C4-2B (cell line): ENCODE results near the gene IL23A.

Source experiments
- ZFX ChIP-seq: fragments of 450-650 bp; IDR thresholded peaks from 2 replicates; pipeline ENCODE4 v1.6.1; 2017
- TF ChIP-seq, protein P1 (sequence below): fragments of 450-650 bp; conservative IDR thresholded peaks from 2 replicates; pipeline ENCODE4 v1.5.1; 2017; ENCODE audit warnings: mild to moderate bottlenecking

DNA sequence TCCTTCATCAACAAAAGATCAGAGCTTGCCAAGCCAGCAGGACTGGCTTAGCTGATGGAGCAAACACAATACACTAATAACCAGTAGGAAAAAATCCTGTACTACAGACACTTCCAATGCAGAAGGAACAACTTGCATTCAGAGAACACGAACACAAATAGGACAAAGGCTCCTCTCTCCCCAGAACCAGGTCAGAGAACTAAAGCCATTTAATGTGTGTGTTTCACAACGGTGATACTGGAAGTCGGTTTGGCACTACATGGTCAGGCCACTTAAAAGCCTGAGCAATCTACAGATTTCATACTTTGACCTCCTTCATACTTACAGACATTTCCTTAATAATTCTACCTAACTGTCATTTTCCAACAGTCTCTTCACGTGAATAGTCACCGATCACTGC lies 44.9 kb upstream of the IL23A start:
- TF ChIP-seq, protein P1, sequence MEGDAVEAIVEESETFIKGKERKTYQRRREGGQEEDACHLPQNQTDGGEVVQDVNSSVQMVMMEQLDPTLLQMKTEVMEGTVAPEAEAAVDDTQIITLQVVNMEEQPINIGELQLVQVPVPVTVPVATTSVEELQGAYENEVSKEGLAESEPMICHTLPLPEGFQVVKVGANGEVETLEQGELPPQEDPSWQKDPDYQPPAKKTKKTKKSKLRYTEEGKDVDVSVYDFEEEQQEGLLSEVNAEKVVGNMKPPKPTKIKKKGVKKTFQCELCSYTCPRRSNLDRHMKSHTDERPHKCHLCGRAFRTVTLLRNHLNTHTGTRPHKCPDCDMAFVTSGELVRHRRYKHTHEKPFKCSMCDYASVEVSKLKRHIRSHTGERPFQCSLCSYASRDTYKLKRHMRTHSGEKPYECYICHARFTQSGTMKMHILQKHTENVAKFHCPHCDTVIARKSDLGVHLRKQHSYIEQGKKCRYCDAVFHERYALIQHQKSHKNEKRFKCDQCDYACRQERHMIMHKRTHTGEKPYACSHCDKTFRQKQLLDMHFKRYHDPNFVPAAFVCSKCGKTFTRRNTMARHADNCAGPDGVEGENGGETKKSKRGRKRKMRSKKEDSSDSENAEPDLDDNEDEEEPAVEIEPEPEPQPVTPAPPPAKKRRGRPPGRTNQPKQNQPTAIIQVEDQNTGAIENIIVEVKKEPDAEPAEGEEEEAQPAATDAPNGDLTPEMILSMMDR, result no peak
- no peak for TF ChIP-seq ZFX
